ENCODE results near the gene CYP2S1.

DNA sequence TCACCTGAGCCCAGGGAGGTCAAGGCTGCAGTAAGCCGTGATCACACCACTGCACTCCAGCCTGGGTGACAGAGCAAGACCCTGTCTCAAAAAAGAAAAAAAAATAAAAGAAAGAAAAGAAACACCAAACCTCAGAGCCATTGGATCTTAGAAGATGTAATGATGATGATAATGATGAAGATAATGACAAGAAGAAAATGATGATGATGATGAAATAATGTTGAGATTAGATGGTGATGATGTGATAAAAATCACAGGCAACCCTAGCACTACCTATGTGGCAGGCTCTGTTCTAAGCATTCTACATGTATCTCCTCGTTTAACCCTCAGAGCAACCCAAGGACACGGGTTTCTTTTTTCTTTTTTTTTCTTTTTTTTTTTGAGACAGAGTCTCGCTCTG, 51.1 kb downstream of the CYP2S1 start:
- TF ChIP-seq CHD1 (IDR thresholded peaks at IDR 0.05; ENCODE audit: low read depth, low read length) (no peak), CTCF (conservative IDR thresholded peaks at IDR 0.05; ENCODE audit: low read depth, low read length) (no peak), MAFK (IDR thresholded peaks at IDR 0.05; ENCODE audit: low read depth, low read length) (no peak), POLR2A (IDR thresholded peaks at IDR 0.05; ENCODE audit: low read depth, low read length) (no peak), NFE2L2 (IDR thresholded peaks at IDR 0.05; ENCODE audit: low read depth, low read length) (no peak), BHLHE40 (IDR thresholded peaks at IDR 0.05; ENCODE audit: low read depth, low read length) (no peak), RCOR1 (IDR thresholded peaks at IDR 0.05; ENCODE audit: insufficient replicate concordance, low read length) (no peak), RAD21 (IDR thresholded peaks at IDR 0.05; ENCODE audit: low read length) (no peak), SMC3 (IDR thresholded peaks at IDR 0.05; ENCODE audit: low read depth, low read length) (no peak), USF2 (IDR thresholded peaks at IDR 0.05; ENCODE audit: low read depth, low read length) (no peak)
